Fibroblast of villous mesenchyme (primary cell): Measurements from ENCODE around the gene MRPL16. TPM values are rescaled to one million over a fixed set of nuclear protein-coding genes. Genes with fewer than 3 reads are reported as not detected.
"Not testable (repeated sequence)": the region's sequence is repeated elsewhere in the genome, so short reads cannot be mapped to it uniquely, and the experiment has no call there.

Experiments used
- DNase-seq: peaks from one replicate; pipeline ENCODE4 v3.0.0-alpha.2; 2010; ENCODE audit warnings: low read depth
- H3K4me3 ChIP-seq: 2 replicates; pipeline ENCODE4 v1.5.1; 2011; ENCODE audit warnings: low read depth, mild to moderate bottlenecking, low read length
- CTCF ChIP-seq: IDR thresholded peaks from 2 replicates; pipeline ENCODE4 v1.5.1; 2012; ENCODE audit warnings: low read depth, mild to moderate bottlenecking, low read length; ENCODE audit not compliant: insufficient read depth
- total RNA-seq: library from RNA; depleted of rRNA; stranded (reverse); fragments of >200 nt; gene quantifications from 2 replicates; pipeline ENCODE4 v1.2.3, GENCODE V29; 2012

Gene MRPL16
- total RNA-seq, 1 donor, result 44.5 TPM

- TF ChIP-seq CTCF, result no peak
- no peak overlapping the region for H3K4me3 ChIP-seq
- no peak for DNase-seq
Observed at GRCh38 chr11:59829358-59829757, 18.8 kb upstream of the MRPL16 start.

GRCh38 chr11:59822989-59823566, 12.5 kb upstream of the MRPL16 start:
- peak; percentile 68 for TF ChIP-seq CTCF
- H3K4me3 ChIP-seq, result no peak overlapping the region
- peak; percentile 70 for DNase-seq

- DNase-seq, result no peak
- no peak for TF ChIP-seq CTCF
Observed at GRCh38 chr11:59818572-59818971, 8.0 kb upstream of the MRPL16 start.

GRCh38 chr11:59816434-59816833, 5.9 kb upstream of the MRPL16 start:
- H3K4me3 ChIP-seq, DNase-seq: not testable (repeated sequence)

More at GRCh38 chr11:59818572-59818971, 8.0 kb upstream of the MRPL16 start:
- H3K4me3 ChIP-seq, result no peak overlapping the region

- no peak overlapping the region for H3K4me3 ChIP-seq
- no peak for DNase-seq
- TF ChIP-seq CTCF, result no peak
Observed at GRCh38 chr11:59815754-59816153, 5.2 kb upstream of the MRPL16 start.

GRCh38 chr11:59814021-59814420, 3.4 kb upstream of the MRPL16 start:
- DNase-seq, result peak; percentile 29
- TF ChIP-seq CTCF, result no peak
- H3K4me3 ChIP-seq, result peak overlapping the region; percentile 36

GRCh38 chr11:59813364-59813763, 2.8 kb upstream of the MRPL16 start:
- no peak for DNase-seq
- TF ChIP-seq CTCF, result no peak

More at GRCh38 chr11:59813364-59813763, 2.8 kb upstream of the MRPL16 start:
- no peak overlapping the region for H3K4me3 ChIP-seq
